Liver (tissue), 9 donors: ENCODE results near the gene PIP4K2B. TPM values are rescaled to one million over a fixed set of nuclear protein-coding genes. Genes with fewer than 3 reads are reported as not detected.

Experiments
- DNase-seq: peaks from one replicate; pipeline ENCODE4 v3.0.0-alpha.2; 2017; ENCODE audit warnings: low spot score
- H3K27ac ChIP-seq, 2 donors: one replicate each; pipeline ENCODE4 v1.7.0; 2013; ENCODE audit warnings: inconsistent platforms in 2 of 2, low read length in 2 of 2, control low read depth in 1 of 2, low read depth in 1 of 2, mild to moderate bottlenecking in 1 of 2
- H3K27me3 ChIP-seq, 4 donors: one replicate each; pipeline versions ENCODE4 v1.6.1 to v1.7.0; 2013; ENCODE audit warnings: low read length in 3 of 4, inconsistent platforms in 1 of 4, mild to moderate bottlenecking in 1 of 4, moderate library complexity in 1 of 4; ENCODE audit not compliant: control insufficient read depth in 4 of 4, insufficient read depth in 4 of 4
- H3K36me3 ChIP-seq, 4 donors: one replicate each; pipeline versions ENCODE4 v1.6.1 to v1.7.0; 2013; ENCODE audit warnings: low read length in 3 of 4, mild to moderate bottlenecking in 3 of 4, low read depth in 1 of 4, moderate library complexity in 1 of 4; ENCODE audit not compliant: control insufficient read depth in 4 of 4, insufficient read depth in 3 of 4
- H3K4me1 ChIP-seq, 4 donors: one replicate each; pipeline versions ENCODE4 v1.6.1 to v1.7.0; 2013; ENCODE audit warnings: low read length in 3 of 4, mild to moderate bottlenecking in 3 of 4, moderate library complexity in 1 of 4; ENCODE audit not compliant: control insufficient read depth in 4 of 4, insufficient read depth in 4 of 4
- H3K4me3 ChIP-seq, 3 donors: one replicate each; pipeline versions ENCODE4 v1.6.1 to v1.7.0; 2013; ENCODE audit warnings: low read length in 3 of 3, control low read depth in 1 of 3, low read depth in 1 of 3, mild to moderate bottlenecking in 1 of 3
- H3K9ac ChIP-seq, 2 donors: one replicate each; pipeline ENCODE4 v1.7.0; 2013; ENCODE audit warnings: low read length in 2 of 2, mild to moderate bottlenecking in 2 of 2, moderate library complexity in 2 of 2, control low read depth in 1 of 2, low read depth in 1 of 2
- H3K9me3 ChIP-seq, 4 donors: one replicate each; pipeline versions ENCODE4 v1.6.1 to v1.7.0; 2013; ENCODE audit warnings: low read length in 3 of 4; ENCODE audit not compliant: control insufficient read depth in 4 of 4
- ATF3 ChIP-seq: IDR thresholded peaks from 2 replicates; pipeline ENCODE4 v1.6.1; 2016; ENCODE audit warnings: antibody characterized with exemption
- EGR1 ChIP-seq, 2 donors: IDR thresholded peaks; 2 replicates each; pipeline ENCODE4 v1.6.1; 2016 to 2018; ENCODE audit warnings: antibody characterized with exemption in 2 of 2, low read depth in 2 of 2
- FOXA2 ChIP-seq: IDR thresholded peaks from 2 replicates; pipeline ENCODE4 v1.6.1; 2016; ENCODE audit warnings: antibody characterized with exemption
- GABPA ChIP-seq, 2 donors: IDR thresholded peaks in 1 of 2; conservative IDR thresholded peaks in 1 of 2; 2 replicates each; pipeline ENCODE4 v1.6.1; 2016; ENCODE audit warnings: antibody characterized with exemption in 2 of 2, mild to moderate bottlenecking in 1 of 2, moderate library complexity in 1 of 2
- HNF4A ChIP-seq, 2 donors: conservative IDR thresholded peaks; 2 replicates each; pipeline ENCODE4 v1.6.1; 2016; ENCODE audit warnings: antibody characterized with exemption in 2 of 2, mild to moderate bottlenecking in 2 of 2
- HNF4G ChIP-seq: IDR thresholded peaks from 2 replicates; pipeline ENCODE4 v1.6.1; 2016; ENCODE audit warnings: antibody characterized with exemption
- JUND ChIP-seq, 2 donors: IDR thresholded peaks; 2 replicates each; pipeline ENCODE4 v1.6.1; 2016; ENCODE audit warnings: antibody characterized with exemption in 2 of 2
- MAX ChIP-seq: IDR thresholded peaks from 2 replicates; pipeline ENCODE4 v1.6.1; 2016; ENCODE audit warnings: antibody characterized with exemption
- NR2F2 ChIP-seq: IDR thresholded peaks from 2 replicates; pipeline ENCODE4 v1.6.1; 2016; ENCODE audit warnings: antibody characterized with exemption
- RAD21 ChIP-seq, 2 donors: IDR thresholded peaks; 2 replicates each; pipeline ENCODE4 v1.6.1; 2016; ENCODE audit warnings: antibody characterized with exemption in 2 of 2, mild to moderate bottlenecking in 2 of 2
- REST ChIP-seq: IDR thresholded peaks from 2 replicates; pipeline ENCODE4 v1.6.1; 2016; ENCODE audit warnings: antibody characterized with exemption, mild to moderate bottlenecking
- RXRA ChIP-seq, 2 donors: IDR thresholded peaks; 2 replicates each; pipeline ENCODE4 v1.6.1; 2017 to 2018; ENCODE audit warnings: antibody characterized with exemption in 2 of 2, mild to moderate bottlenecking in 1 of 2
- SP1 ChIP-seq: IDR thresholded peaks from 2 replicates; pipeline ENCODE4 v1.6.1; 2018; ENCODE audit warnings: antibody characterized with exemption, mild to moderate bottlenecking
- TAF1 ChIP-seq: conservative IDR thresholded peaks from 2 replicates; pipeline ENCODE4 v1.6.1; 2016; ENCODE audit warnings: antibody characterized with exemption, mild to moderate bottlenecking
- YY1 ChIP-seq: IDR thresholded peaks from 2 replicates; pipeline ENCODE4 v1.6.1; 2016; ENCODE audit warnings: antibody characterized with exemption, mild to moderate bottlenecking
- ZBTB33 ChIP-seq: IDR thresholded peaks from 2 replicates; pipeline ENCODE4 v1.6.1; 2016; ENCODE audit warnings: antibody characterized with exemption
- WGBS: extraction: QIAGEN DNeasy Blood & Tissue Kit; methylation state at CpG from one replicate; pipeline ENCODE4 v1.1.7; 2013; 5-methylcytosine and 5-hydroxymethylcytosine counted together
- polyA plus RNA-seq, 2 donors: library from polyadenylated mRNA; stranded (reverse) in 1 of 2; unstranded in 1 of 2; fragments of 200-250 nt in 1 of 2; fragments of >200 nt in 1 of 2; fragmentation: Nextera tagmentation in 1 of 2; extraction: Ambion mirVana in 1 of 2; gene quantifications; one replicate each; pipeline versions ENCODE4 v1.2.1 to v1.2.3, GENCODE V29; 2013 to 2015
- total RNA-seq, 2 donors: library from RNA; depleted of rRNA; stranded (reverse); fragments of >200 nt; gene quantifications; one replicate each; pipeline ENCODE4 v1.2.3, GENCODE V29; 2014
- TF ChIP-seq, protein P1 (sequence below): fragments of 150-350 bp; IDR thresholded peaks from 2 replicates; pipeline ENCODE4 v1.5.1; 2017; ENCODE audit warnings: improper control_type of control experiment, low read depth, low read length; ENCODE audit not compliant: missing input control
- donor health status: healthy.
- donor health status: healthy.
- donor health status: healthy.
- donor health status: healthy.
- donor health status: healthy.

The PIP4K2B gene
- total and polyA plus RNA-seq, 4 donors = 2.4 to 21.5 (median 13.6) TPM

DNA sequence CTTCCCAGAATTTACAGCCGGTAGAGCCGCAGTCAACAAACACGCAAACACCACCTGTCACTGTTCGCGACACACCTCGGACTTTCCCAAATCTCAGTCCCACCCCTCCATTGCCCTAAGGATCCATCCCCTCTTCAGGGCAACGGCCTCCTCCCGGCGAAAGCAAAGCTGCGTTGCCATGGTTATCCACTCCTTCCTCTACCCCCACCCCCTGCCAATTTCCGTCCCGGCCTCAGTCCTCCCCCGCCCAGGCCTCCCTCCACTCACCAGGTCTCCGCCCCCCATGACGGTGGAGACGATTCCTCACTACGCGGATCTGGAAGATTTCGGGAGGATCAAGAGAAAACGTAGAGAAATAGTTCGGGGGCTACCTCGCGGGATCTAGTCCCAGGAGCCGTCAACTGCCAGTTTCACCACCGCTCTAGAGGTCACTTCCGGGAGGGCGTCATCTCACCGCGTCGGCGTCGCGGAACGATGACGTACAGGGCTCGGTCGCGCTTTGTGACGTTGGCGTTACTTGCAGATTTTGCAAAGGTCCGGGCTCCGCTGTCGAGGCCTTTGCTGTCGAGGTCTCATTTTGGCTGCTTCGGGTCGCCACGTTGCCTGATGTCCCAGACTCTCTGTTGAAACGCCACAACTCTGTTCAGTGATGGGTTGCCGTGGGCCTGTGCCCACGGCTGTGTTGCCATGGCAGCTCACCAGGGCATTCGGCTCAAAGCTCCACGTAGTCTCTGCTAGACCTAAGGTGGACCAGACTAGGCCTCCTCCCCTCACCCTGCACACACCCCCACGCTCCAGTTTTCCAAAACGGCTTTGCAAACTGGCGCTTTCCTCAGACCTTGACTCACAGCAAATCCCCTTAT is 25.8 kb upstream of the PIP4K2B start, which contains the start of gene CWC25:
TSS of gene CWC25 (minus strand) at position 423 of the 863 bp plus-strand sequence. CDS start at position 285, 138 bp downstream.
- TF ChIP-seq SP1 (peak; percentile 77), NR2F2 (peak; percentile 86), HNF4G (no peak), HNF4A (conservative IDR thresholded peaks at IDR 0.05) (peak in 1 of 2 donors; percentile 35), FOXA2 (no peak), GABPA (IDR thresholded peaks at IDR 0.05 in 1 of 2, conservative IDR thresholded peaks at IDR 0.05 in 1 of 2) (peak; percentile 70 to 95), RXRA (IDR thresholded peaks at IDR 0.05) (peak; percentile 54 to 65), JUND (IDR thresholded peaks at IDR 0.05) (peak in 1 of 2 donors; percentile 44), RAD21 (IDR thresholded peaks at IDR 0.05) (peak in 1 of 2 donors; percentile 20), ZBTB33 (peak; percentile 93), EGR1 (IDR thresholded peaks at IDR 0.05; ENCODE audit: low read depth in 2 of 2) (peak; percentile 48 to 53), TAF1 (no peak), ATF3 (peak; percentile 77), REST (peak; percentile 72), MAX (peak; percentile 43), YY1 (peak; percentile 82)
- TF ChIP-seq, protein P1, sequence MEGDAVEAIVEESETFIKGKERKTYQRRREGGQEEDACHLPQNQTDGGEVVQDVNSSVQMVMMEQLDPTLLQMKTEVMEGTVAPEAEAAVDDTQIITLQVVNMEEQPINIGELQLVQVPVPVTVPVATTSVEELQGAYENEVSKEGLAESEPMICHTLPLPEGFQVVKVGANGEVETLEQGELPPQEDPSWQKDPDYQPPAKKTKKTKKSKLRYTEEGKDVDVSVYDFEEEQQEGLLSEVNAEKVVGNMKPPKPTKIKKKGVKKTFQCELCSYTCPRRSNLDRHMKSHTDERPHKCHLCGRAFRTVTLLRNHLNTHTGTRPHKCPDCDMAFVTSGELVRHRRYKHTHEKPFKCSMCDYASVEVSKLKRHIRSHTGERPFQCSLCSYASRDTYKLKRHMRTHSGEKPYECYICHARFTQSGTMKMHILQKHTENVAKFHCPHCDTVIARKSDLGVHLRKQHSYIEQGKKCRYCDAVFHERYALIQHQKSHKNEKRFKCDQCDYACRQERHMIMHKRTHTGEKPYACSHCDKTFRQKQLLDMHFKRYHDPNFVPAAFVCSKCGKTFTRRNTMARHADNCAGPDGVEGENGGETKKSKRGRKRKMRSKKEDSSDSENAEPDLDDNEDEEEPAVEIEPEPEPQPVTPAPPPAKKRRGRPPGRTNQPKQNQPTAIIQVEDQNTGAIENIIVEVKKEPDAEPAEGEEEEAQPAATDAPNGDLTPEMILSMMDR = no peak
- Histone ChIP-seq H3K4me1 (peaks cover 3 to 24% (median 18%) of the 10 kb centered on the region in 4 donors), H3K36me3 (peaks cover 1 to 12% (median 10%) of the 10 kb centered on the region in 4 donors), H3K27me3 (no peaks in the 10 kb centered on the region), H3K9me3 (no peaks in the 10 kb centered on the region), H3K27ac (peak within 1 kb of the TSS; percentile 90 to 97), H3K4me3 (peak within 1 kb of the TSS; percentile 71 to 98 (median 96)), H3K9ac (peak within 1 kb of the TSS; percentile 42 to 96)
- 1% methylated on average over 55 of the region's 55 CpGs for WGBS
- peak; percentile 100 for DNase-seq
